ENCODE data around the gene OR2A5. TPM values are rescaled to one million over a fixed set of nuclear protein-coding genes. Genes with fewer than 3 reads are reported as not detected.

The OR2A5 gene
- total RNA-seq, 1 donor from 2014 or later: not detected

Small RNAs within 50 kb of the gene (small RNA-seq; reads per million reads assigned to genes)
- gene OR2A41P: not detected

Other genes starting within 250 kb of the OR2A5 start
- gene TCAF1, start 146.8 kb upstream of the OR2A5 start, total RNA-seq: 160 TPM
- gene OR2F2, start 113.7 kb upstream of the OR2A5 start, total RNA-seq: not detected
- not detected for gene OR2F1, start 94.1 kb upstream of the OR2A5 start, total RNA-seq
- gene OR6B1, start 48.6 kb upstream of the OR2A5 start, total RNA-seq: not detected
- gene OR2A25, start 20.9 kb downstream of the OR2A5 start, total RNA-seq: not detected
- gene OR2A12, start 37.3 kb downstream of the OR2A5 start, total RNA-seq: not detected
- gene OR2A2, start 60.6 kb downstream of the OR2A5 start, total RNA-seq: not detected
- not detected for gene OR2A14, start 74.2 kb downstream of the OR2A5 start, total RNA-seq
- gene CTAGE4, start 134.5 kb downstream of the OR2A5 start, total RNA-seq: 0.41 TPM
- gene ARHGEF35, start 146.9 kb downstream of the OR2A5 start, total RNA-seq: 0.82 TPM
- gene OR2A42, start 190.7 kb downstream of the OR2A5 start, total RNA-seq: under 0.01 TPM
- not detected for gene OR2A7, start 215.8 kb downstream of the OR2A5 start, total RNA-seq
- 0.41 TPM for gene CTAGE8, start 220.3 kb downstream of the OR2A5 start, total RNA-seq